Globus pallidus (tissue), 1 donor: ENCODE results near the gene OSCP1.

Experiments used
- DNase-seq: peaks from one replicate; pipeline ENCODE4 v3.0.0-alpha.2; 2015; ENCODE audit warnings: low spot score

The OSCP1 gene

GRCh38 chr1:36472656-36473055 is 22.4 kb upstream of the OSCP1 start:
- DNase-seq, result no peak

- DNase-seq, result no peak
Observed at GRCh38 chr1:36471830-36472641, 21.8 kb upstream of the OSCP1 start.

- no peak for DNase-seq
Observed at GRCh38 chr1:36469163-36469562, 18.9 kb upstream of the OSCP1 start.

GRCh38 chr1:36467700-36468455 is 17.6 kb upstream of the OSCP1 start:
- DNase-seq, result no peak

- no peak for DNase-seq
Observed at GRCh38 chr1:36467027-36467410, 16.8 kb upstream of the OSCP1 start.

- DNase-seq, result no peak
Observed at GRCh38 chr1:36466370-36467026, 16.2 kb upstream of the OSCP1 start.

GRCh38 chr1:36465731-36466369 is 15.6 kb upstream of the OSCP1 start:
- no peak for DNase-seq

- no peak for DNase-seq
Observed at GRCh38 chr1:36464605-36465393, 14.5 kb upstream of the OSCP1 start.

- peak; percentile 95 for DNase-seq
Observed at GRCh38 chr1:36463803-36464604, 13.8 kb upstream of the OSCP1 start, which contains the start of gene MRPS15. Gene MRPS15, minus strand, starts transcription at chr1:36464384. Its CDS starts 109 bp downstream, at chr1:36464275.

- no peak for DNase-seq
Observed at GRCh38 chr1:36463463-36463802, 13.2 kb upstream of the OSCP1 start.

GRCh38 chr1:36458910-36459309 is 8.7 kb upstream of the OSCP1 start:
- DNase-seq, result no peak

GRCh38 chr1:36457691-36458090 is 7.4 kb upstream of the OSCP1 start:
- no peak for DNase-seq

- DNase-seq, result no peak
Observed at GRCh38 chr1:36456391-36456928, 6.2 kb upstream of the OSCP1 start.

GRCh38 chr1:36455386-36455785 is 5.1 kb upstream of the OSCP1 start:
- no peak for DNase-seq

GRCh38 chr1:36453600-36454388 is 3.5 kb upstream of the OSCP1 start:
- no peak for DNase-seq

- DNase-seq, result no peak
Observed at GRCh38 chr1:36453051-36453450, 2.8 kb upstream of the OSCP1 start.

GRCh38 chr1:36450919-36451305 is 661 bp upstream of the OSCP1 start:
- no peak for DNase-seq

GRCh38 chr1:36448530-36449056 is 1.7 kb downstream of the OSCP1 start:
- DNase-seq, result no peak

- no peak for DNase-seq
Observed at GRCh38 chr1:36447450-36447849, 2.8 kb downstream of the OSCP1 start.
